Measurements from ENCODE around the gene CHML.

GRCh38 chr1:241637046-241637590 lies 3.1 kb downstream of the CHML start:
- TF ChIP-seq, protein P1, sequence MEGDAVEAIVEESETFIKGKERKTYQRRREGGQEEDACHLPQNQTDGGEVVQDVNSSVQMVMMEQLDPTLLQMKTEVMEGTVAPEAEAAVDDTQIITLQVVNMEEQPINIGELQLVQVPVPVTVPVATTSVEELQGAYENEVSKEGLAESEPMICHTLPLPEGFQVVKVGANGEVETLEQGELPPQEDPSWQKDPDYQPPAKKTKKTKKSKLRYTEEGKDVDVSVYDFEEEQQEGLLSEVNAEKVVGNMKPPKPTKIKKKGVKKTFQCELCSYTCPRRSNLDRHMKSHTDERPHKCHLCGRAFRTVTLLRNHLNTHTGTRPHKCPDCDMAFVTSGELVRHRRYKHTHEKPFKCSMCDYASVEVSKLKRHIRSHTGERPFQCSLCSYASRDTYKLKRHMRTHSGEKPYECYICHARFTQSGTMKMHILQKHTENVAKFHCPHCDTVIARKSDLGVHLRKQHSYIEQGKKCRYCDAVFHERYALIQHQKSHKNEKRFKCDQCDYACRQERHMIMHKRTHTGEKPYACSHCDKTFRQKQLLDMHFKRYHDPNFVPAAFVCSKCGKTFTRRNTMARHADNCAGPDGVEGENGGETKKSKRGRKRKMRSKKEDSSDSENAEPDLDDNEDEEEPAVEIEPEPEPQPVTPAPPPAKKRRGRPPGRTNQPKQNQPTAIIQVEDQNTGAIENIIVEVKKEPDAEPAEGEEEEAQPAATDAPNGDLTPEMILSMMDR (IDR thresholded peaks at IDR 0.05), result no peak
- TF ChIP-seq ZFX (IDR thresholded peaks at IDR 0.05; ENCODE audit: borderline replicate concordance), result no peak

Data from 22Rv1 (cell line).